ENCODE data around the gene HSPG2.
"Not testable (repeated sequence)": the region's sequence is repeated elsewhere in the genome, so short reads cannot be mapped to it uniquely, and the experiment has no call there.

Gene HSPG2

DNA sequence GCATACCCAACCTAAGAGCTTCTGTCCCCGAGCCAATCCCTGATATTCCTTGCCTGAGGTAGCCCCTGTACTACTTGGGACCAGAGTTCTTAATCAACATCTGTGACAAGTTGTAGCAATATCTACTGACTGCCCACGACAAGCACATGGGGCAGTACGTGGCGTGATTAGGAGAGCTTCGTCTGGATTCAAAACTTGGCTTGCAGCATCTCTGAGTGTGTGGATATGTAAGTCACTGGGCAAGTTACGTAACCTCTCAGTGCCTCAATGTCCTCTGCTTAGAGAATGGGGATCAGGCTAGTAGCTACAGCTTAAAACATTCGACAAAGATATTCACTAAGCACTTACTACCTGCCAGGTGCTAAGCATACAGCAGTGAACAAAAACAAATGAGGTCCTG lies 5.0 kb downstream of the HSPG2 start:
- DNase-seq (ENCODE audit: low read depth in 2 of 2): no peak

DNA sequence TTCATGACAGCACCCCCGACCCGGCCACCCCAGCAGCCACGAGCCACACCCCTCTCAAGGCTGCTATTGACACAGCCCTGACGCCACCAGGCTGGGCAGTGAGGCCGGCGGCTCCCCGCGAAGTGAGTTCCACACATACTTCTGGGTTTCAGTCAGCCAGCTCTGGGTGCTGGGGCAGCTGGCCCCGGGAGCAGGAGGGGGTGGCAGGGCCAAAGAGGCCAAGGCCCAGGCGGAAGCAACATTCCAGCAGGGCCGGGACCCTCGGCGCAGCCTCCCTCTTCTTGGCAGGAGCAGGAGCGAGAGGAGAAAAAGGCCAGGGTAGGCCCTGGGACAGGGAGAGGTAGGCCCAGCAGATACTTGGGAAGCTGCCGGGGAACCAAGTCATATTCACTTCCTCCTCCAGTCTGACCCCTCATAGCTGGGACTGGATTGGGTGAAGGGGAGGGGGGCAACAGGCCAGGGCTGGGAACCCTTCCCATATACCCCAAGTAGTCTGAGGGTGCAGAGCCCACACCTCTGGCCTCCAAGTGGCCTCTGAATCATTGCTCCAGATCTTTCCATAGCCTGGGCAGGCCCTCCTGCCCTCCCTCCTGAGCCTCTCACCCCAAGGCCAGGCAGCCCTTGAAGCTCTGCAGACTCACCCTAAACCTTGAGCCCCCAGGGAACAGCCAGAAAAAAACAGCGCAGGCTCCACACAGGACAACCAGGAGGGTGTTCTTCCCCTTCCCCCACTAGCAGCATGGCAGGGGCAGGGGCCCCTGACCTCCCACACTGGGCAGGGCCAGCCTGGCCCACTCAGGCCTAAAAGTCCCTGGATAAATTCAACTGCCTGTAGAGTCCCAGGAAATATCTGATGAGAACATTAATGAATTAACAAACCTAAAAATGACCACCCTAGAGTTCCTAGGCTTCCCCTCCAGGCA lies 5.7 kb downstream of the HSPG2 start:
- no peak for DNase-seq (ENCODE audit: low read depth in 2 of 2)

DNA sequence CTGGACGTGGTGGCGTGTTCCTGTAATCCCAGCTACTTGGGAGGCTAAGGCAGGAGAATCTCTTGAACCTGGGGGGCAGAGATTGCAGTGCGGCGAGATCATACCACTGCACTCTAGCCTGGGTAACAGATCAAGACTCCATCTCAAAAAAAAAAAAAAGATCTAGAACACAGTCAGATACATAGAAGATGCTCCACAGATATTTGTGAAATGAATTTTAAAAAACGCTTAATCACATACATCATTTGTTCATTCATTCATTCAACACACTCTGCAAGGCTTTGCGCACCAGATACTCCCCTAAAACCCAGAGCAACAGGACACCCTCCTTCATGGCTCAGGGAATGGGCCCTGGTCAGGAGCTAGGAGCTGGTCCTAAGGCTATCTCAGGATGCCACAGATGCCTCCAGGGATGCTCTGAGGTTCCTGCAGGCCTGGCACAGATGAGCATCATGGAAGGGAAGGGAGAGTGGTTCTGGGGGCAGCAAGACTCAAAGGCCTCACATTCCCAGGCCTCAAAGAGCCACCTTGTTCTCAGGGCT lies 6.4 kb downstream of the HSPG2 start:
- no peak for DNase-seq (ENCODE audit: low read depth in 2 of 2)

DNA sequence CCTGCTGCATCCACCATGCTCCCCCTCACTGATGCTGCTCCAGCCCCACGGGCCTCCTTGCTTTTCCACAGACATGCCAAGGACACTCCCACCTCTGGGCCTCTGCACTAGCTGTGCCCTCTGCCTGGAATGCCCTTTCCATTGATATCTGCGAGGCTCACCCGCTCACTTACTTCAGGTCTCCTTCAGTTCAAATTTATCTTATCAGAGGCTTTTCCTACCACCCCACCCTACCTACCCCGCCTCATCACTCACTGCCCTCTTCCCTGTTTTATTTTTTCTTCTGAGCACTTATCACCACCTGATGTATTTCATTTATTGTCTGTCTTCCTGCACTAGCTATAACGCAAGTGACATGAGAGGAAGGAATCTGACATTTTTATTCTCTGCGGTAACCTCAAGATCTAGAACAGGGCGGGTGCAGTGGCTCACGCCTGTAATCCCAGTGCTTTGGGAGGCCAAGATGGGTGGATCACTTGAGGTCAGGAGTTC lies 7.0 kb downstream of the HSPG2 start:
- no peak for DNase-seq (ENCODE audit: low read depth in 2 of 2)

DNA sequence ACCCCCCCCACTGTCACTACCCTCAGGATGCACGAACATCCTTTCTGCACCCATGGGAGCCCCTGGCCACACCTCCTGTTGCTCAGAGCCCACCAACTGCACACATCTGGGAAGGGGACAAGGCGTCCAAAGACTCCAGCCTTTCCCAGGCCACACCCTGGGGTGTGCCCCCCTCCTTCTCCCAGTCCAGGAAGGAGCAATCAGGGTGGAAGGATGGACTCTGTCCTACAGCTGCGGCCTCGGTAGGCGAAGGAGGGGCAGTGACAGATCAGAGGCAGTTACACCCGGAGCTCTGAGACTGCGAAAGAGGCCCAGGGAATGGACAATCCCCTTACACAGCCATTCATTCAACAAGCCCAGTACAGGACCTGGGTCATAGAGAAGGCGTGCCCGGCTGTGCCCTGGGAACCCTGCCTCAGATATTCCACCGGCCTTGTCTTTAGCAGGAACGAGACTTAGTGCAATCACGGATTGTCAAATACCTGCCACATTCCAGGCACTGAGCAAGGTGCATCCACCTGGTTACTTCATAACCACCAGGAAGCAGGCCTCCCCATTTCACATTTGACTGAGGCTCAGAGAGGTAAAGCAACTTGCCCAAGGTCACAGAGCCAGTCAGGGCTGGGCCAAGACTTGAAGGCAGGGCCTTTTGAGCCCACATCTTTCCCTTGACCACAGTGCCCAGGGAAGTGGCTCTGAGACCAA lies 9.4 kb downstream of the HSPG2 start:
- no peak for DNase-seq (ENCODE audit: low read depth in 2 of 2)

DNA sequence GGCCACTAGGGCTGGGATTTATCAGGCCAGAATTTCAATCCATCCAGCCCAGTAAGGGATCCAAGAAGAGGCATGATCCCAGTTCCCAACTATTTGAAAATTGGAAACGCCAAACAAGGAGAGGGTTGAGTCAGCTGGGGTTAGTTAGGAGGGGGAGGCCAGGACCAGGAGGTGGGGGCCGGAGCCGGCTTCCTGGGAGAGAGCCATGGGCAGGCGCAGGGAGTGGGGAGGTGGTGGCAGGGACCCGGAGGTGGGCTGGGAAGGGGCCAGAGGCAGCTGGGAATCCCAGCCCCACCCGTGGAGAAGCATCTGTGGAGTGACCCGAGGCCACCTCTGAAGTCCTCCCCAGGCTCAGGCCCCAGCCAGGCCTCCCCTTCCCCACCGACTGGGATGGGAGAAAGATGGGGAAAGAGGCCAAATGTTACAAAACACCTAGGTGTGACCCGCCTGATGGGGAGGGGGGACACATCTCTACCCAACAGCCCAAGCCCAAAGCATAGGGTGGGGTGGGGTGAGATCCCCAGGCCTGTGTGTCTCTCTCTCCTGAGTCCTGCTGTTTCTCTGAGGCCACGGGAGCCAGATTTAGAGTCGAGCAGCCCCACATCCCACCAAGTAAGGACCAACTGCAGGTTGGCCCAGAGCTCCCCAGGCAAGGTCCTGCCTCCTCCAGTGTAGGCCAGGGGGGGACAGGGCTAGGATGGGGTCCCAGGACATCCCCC lies 10.1 kb downstream of the HSPG2 start:
- DNase-seq (ENCODE audit: low read depth in 2 of 2): no peak

DNA sequence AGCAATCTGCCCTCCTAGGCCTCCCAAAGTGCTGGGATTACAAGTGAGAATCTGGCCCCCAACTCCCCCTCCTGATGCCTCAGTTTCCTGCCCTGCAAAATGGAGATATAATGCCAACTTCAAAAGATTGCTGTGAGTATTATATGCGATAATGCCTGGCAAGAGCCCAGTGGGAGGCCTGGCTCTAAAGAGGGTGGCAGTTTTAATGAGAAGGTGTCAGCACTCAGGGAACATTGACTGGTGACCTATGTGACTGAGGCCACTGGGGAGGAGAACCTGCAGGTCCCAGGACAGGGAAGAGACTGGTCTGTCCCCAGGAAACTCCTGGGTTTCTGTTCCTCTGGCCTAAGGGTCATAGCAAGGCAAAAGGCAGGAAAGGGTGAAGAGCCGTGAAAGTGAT lies 11.0 kb downstream of the HSPG2 start:
- no peak for DNase-seq (ENCODE audit: low read depth in 2 of 2)

DNA sequence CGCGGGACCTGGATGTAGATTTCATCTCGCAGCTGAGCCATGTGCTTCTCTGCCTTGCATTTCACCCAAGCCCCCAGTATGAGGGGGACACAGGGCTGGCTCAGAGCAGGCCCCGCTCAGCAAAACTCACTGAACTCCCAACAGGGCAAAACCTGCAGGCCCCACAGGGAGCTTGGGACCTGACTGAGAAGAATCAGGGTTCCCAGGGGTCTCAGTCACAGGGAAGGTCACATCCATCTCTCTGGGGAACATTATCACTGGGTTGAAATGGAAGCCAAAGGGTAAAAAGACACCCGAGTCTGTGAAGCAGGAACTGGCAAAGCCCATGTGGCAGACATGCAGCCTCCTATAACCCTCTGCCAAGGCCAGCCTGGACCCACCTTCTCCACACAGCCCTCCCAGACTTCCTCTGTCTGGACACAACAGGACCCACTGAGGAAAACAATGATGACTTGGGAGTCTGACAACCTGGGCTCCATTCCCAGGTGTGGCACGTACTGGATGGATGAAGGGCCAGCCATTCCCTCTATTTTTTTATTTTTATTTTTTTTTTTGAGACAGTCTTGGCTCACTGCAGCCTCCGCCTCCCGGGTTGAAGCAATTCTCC lies 11.7 kb downstream of the HSPG2 start:
- DNase-seq (ENCODE audit: low read depth in 2 of 2): no peak

DNA sequence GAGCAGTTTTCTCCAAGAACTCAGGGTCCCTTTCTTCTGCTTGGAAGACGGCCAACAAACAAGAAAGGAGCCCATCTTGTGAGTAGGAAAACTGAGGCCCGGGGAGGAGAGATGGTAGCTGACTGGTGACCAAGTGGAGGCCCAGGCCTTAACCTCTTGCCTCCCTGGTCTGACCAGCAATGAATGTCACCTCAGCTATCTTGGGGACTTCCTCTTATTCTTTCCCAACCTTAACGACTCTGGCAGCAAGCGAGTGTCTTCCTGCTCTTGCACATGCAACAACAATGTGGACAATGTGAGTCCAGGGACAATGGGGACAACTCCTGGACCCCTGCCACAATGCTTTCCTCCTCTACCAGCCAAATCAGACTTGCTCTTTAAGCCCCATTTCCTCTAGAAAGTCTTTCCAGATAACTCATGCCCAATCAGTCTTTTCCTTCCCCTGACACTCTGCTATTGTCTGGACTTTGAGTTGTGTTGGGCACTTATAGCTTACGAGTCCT lies 12.6 kb downstream of the HSPG2 start:
- no peak for DNase-seq (ENCODE audit: low read depth in 2 of 2)

DNA sequence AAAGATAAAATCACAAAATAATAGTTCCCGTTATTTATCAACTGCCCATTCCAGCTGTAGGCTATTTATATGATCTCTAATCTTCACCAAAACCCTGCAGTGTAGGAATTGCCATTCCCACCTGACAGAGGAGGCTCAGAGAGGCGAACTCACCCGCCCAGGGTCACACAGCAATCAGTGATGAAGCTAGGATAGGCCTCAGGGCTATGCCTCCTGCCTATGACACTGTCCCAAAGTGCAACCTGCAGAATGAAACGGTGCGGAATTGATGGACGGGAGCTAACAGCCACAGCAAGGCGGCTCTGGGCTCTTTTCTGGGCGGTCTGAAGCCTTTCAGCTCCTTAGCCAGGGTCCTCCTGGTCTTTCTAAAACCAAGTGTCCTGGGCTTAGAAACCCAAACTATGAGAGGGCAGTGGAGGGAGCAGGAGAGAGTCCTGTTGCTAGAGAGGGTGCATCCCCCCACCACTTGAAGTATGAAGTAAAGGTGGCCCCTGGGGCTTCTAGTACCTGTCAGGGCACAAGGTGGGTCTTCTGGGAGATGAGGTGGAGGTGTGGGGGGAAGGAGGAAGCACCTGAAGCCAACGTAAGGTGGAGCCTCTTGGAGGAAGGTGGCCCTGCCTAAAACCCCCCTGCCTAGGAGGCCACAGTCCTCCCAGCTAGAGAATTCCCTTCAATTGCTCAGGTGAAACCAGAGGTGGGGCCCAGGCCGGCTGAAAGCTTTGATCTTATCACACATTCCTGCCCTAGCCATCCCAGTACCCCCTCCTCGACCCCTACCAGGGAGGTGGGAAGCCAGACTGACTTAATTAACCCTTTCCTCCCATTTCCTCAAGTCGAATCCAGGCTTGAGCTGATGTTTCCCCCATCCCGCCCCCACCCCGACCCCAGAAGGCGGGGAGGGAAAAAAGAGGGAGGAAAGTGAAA lies 14.8 kb downstream of the HSPG2 start:
- no peak for DNase-seq (ENCODE audit: low read depth in 2 of 2)

DNA sequence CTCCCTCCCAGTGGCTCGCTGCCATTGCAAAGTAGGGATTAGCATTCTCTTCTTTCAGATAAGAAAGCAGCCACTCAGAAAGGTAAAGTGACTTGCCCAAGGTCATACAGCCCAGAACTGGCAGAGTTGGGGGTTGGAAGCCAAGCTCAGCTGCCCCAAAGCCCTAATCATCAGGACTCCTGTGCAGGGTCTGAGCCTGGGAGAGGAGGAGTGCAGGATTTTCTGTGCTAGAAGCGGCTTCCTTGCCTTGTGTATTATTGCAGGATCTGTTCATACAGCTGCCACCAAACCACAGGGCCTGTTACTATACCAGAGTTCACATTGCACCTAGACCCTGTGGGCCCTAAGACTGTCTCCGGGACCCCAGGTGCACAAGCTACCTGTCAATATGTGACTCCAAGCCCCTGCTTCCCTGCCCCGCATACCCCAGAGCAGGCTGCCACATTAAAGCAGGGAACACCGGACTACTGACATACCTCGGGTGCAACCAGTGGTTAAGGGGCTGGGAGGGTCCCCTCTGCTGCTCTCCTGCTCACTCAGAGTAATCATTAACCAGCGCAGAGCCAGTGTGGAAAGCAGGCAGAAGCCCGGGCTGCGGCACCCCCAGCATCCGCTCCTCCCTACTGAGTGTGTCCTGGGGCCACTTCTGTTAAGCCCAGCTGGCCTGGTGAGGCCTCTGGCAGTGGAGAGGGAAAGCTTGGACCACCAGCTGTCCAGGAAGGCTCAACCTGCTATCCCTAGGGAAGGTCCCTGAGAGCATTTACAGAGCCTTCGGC lies 15.8 kb downstream of the HSPG2 start:
- DNase-seq (ENCODE audit: low read depth in 2 of 2): no peak

DNA sequence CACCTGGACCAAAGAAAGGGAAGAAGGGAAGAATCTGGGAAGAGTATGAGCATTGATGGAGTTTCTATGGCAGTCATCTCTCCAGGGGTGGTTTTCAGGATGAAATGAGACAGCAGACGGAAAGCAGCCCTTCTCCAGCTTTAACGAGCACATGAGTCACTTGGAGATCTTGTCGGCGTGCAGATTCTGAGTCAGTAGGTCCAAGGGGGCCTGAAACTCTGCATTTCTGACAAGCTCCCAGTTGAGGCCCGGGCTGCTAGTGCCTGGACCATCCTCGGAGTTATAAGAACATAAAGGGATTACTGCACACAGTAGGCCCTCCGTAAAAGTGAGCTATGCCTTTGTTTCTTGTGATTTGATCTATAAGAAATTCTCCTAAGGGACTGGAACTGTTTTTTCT lies 17.6 kb downstream of the HSPG2 start:
- DNase-seq (ENCODE audit: low read depth in 2 of 2): no peak

DNA sequence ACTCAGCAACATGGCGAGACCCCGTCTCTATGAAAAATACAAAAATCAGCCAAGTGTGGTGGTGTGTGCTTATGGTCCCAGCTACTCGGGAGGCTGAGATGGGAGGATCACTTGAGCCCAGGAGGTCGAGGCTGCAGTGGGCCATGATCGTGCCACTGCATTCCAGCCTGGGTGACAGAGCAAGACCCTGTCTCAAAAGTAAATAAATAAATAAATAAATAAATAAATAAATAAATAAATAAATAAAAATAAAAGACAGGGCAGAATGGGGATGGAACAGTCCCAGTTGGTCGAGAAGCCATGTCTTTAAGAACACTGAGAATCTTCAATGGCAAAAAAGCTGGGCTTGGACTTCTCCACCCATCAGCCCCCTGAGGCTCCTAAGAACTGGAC lies 19.9 kb downstream of the HSPG2 start:
- not testable (repeated sequence) for DNase-seq (ENCODE audit: low read depth in 2 of 2)

DNA sequence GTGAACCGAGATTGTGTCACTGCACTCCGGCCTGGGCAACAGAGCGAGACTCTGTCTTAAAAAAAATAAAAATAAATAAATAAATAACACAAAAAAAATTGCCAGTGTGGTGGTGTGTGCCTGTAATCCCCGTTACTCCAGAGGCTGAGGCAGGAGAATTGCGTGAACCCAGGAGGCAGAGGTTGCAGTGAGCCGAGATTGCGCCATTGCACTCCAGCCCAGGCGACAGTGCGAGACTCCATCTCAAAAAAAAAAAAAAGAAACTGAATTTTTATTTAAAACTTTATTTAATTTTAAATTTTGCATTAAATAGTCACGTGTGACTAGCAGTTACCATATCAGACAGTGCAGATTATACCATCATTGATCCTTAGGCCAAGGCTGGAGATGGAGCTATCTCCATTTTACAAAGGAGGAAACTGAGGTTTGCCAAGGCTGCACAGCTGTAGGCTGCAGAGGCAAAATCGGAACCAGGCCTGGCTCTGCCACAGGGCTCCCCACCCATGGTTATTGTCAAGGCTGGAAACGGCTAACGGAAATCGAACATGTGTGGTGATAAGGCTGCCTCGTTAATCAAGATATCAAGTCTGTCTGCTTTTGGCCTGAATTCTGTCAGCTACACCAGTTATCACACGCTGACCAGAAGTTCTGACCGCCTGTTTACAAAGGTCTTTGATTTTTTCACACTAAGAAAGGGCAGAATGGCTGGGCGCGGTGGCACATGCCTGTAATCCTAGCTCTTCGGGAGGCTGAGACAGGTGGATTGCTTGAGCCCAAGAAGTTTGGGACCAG lies 20.5 kb downstream of the HSPG2 start:
- DNase-seq (ENCODE audit: low read depth in 2 of 2): no peak

DNA sequence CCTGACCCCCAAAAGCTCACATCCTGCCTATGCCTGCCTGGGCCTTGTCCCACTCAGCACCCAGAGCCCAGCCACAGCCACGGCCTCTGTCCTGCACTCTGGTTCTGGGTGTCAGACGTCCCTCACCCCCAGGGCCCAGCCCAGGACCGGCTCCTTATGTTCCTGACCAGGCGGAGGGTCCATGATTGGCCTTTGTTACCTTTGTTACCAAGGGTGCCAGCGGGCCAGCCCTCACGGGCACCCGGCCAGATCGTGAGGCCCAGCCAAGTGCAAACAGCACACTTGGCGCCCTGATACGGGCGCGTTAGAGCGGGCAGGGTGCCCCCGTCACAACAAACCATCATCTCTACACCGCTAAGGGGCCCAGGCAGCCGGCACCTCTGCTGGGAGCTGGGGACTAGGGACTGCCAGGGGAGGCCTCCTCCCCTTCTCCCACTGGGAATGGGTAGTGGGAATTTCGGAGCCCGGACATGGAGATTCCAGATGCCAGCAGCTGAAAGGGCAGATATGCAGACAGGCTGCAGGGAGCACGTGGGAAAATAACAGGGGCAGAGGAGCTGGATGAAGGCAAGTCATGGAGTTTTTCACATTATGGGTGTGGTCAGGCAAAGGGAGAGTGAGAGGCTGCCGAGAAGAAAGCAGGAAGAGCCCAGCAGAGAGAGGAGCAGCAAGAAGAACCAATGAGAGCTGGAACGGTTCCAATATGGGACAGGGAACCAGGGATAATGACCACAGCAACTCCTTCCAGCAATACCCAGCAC lies 22.1 kb downstream of the HSPG2 start:
- no peak for DNase-seq (ENCODE audit: low read depth in 2 of 2)

DNA sequence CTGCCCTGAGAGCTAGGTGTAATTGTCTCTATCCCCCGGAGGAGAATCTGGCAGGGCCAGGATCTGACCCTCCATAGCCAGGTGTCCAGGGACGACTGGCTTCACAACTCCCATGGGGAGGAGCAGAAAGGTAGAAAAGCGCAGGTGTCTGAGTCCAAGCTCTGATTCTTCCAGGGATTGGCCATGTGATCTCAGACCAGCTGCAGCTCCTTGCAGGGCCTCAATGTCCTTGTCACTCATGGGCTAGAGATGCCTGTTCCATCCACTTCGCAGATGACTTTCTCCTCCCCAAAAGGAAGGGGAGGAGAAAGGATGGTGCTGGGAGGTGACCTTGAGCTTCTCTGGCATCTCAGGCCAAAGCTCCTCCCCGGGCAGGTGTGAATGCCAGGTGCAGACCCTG lies 22.7 kb downstream of the HSPG2 start:
- DNase-seq (ENCODE audit: low read depth in 2 of 2): no peak

DNA sequence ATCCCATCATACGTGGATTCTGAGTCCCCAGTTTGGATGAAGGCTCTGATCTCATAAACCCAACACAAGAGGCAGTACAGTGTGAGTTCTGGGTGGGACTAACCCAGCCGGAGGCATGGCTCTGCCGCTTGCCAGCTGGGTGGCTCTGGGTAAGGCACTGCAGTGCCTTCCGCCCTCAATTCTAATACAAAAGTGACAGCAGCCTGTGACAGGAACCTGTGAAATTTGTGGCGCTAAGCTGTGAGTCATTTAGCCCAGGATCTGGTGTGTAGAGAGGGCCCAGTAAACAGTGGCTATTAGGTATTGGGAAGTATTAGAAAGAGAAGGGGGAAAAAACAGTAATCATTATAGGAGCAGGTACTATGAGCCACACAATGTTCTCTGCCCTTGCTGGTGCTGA lies 23.3 kb downstream of the HSPG2 start:
- no peak for DNase-seq (ENCODE audit: low read depth in 2 of 2)

DNA sequence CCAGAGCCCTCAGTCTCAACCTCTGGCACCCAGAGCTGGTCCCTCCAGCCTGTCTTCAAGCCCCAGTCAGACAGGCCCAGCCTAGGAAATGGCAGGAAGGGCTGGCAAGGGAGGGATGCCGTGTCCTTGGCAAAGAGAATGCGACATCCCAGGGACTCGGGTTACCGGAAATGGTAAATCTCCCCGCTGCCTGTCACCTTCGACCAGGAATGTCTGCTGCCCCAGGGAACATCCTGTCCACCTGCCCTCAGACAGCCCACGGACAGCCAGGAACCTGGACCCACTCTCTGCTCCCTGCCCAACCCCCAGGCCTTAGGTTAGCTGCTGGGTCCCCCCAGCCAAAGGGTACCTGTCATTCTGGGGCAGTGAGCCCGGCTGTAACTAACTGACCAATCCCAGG lies 23.9 kb downstream of the HSPG2 start:
- no peak for DNase-seq (ENCODE audit: low read depth in 2 of 2)
